Smooth muscle cell (in vitro differentiated cells): ENCODE data around the gene TRMT10B. TPM values are rescaled to one million over a fixed set of nuclear protein-coding genes. Genes with fewer than 3 reads are reported as not detected.

ENCODE experiments used
- DNase-seq: peaks from one replicate; lab custom pipeline; 2025; ENCODE audit not compliant: unreplicated experiment; lab: John Stamatoyannopoulos, UW
- H2AFZ ChIP-seq: fragments of 200-600 bp; sonication (generic); 2 replicates; pipeline ENCODE4 v1.6.0; 2016; ENCODE audit warnings: antibody characterized with exemption, low read depth, mild to moderate bottlenecking
- H3F3A ChIP-seq: fragments of 200-600 bp; sonication (generic); 2 replicates; pipeline ENCODE4 v1.6.0; 2017; ENCODE audit warnings: antibody characterized with exemption, low read depth
- H3K27ac ChIP-seq: fragments of 200-600 bp; sonication (generic); 2 replicates; pipeline ENCODE4 v1.5.1; 2016; ENCODE audit warnings: low read depth, mild to moderate bottlenecking
- H3K27me3 ChIP-seq: fragments of 200-600 bp; sonication (generic); 2 replicates; pipeline ENCODE4 v1.6.1; 2016; ENCODE audit warnings: low read depth, mild to moderate bottlenecking
- H3K36me3 ChIP-seq: fragments of 200-600 bp; sonication (generic); 2 replicates; pipeline ENCODE4 v1.5.1; 2016; ENCODE audit warnings: low read depth
- H3K4me1 ChIP-seq: fragments of 200-600 bp; sonication (generic); 2 replicates; pipeline ENCODE4 v1.5.1; 2016; ENCODE audit warnings: low read depth
- H3K4me2 ChIP-seq: fragments of 200-600 bp; sonication (generic); 2 replicates; pipeline ENCODE4 v1.6.0; 2016; ENCODE audit warnings: mild to moderate bottlenecking
- H3K4me3 ChIP-seq: fragments of 200-600 bp; sonication (generic); 2 replicates; pipeline ENCODE4 v1.5.1; 2016; ENCODE audit warnings: mild to moderate bottlenecking
- H3K79me2 ChIP-seq: fragments of 200-600 bp; sonication (generic); 2 replicates; pipeline ENCODE4 v1.6.0; 2016; ENCODE audit warnings: low read depth, mild to moderate bottlenecking
- H3K9ac ChIP-seq: fragments of 200-600 bp; sonication (generic); 2 replicates; pipeline ENCODE4 v1.6.0; 2016; ENCODE audit warnings: low read depth
- H3K9me3 ChIP-seq: fragments of 200-600 bp; sonication (generic); replicated peaks from 2 replicates; pipeline ENCODE4 v1.5.1; 2016; ENCODE audit warnings: low read depth
- H4K20me1 ChIP-seq: fragments of 200-600 bp; sonication (generic); 2 replicates; pipeline ENCODE4 v1.6.0; 2016; ENCODE audit warnings: low read depth
- CTCF ChIP-seq: fragments of 200-600 bp; sonication (generic); IDR thresholded peaks from 2 replicates; pipeline ENCODE4 v1.5.1; 2017; ENCODE audit warnings: borderline replicate concordance, mild to moderate bottlenecking, antibody characterized with exemption; ENCODE audit not compliant: insufficient read depth, poor library complexity, severe bottlenecking
- WGBS: methylation state at CpG from one replicate; pipeline ENCODE4 v1.1.7; 2016; ENCODE audit warnings: low lambda C conversion rate; 5-methylcytosine and 5-hydroxymethylcytosine counted together
- polyA plus RNA-seq: library from polyadenylated mRNA; unstranded; fragments of >200 nt; fragmentation: Nextera tagmentation; extraction: Ambion mirVana; gene quantifications from 2 replicates; pipeline ENCODE4 v1.2.1, GENCODE V29; 2016
- total RNA-seq: library from RNA; depleted of rRNA; stranded (reverse); fragments of >200 nt; gene quantifications from 2 replicates; pipeline ENCODE4 v1.2.3, GENCODE V29; 2014

TRMT10B gene
- total and polyA plus RNA-seq, 2 experiments from 2014 or later, result 2.7 to 6.4 TPM

GRCh38 chr9:37752642-37753488 lies 740 bp upstream of the TRMT10B start:
- DNase-seq, result no peak
- no peak overlapping the region for H3K9ac ChIP-seq
- no peaks in the 10 kb centered on the region for H3K79me2 ChIP-seq
- peak overlapping the region; percentile 73 for H3K4me3 ChIP-seq
- 95% methylated on average over 29 of the region's 29 CpGs for WGBS
- peak overlapping the region; percentile 90 for H3K4me2 ChIP-seq
- no peaks in the 10 kb centered on the region for H3K27me3 ChIP-seq
- no peaks in the 10 kb centered on the region for H3K9me3 ChIP-seq
- H3F3A ChIP-seq, result no peaks in the 10 kb centered on the region
- H3K4me1 ChIP-seq, result no peaks in the 10 kb centered on the region
- TF ChIP-seq CTCF, result no peak
- peak overlapping the region; percentile 95 for H2AFZ ChIP-seq
- no peaks in the 10 kb centered on the region for H3K36me3 ChIP-seq
- H4K20me1 ChIP-seq, result no peaks in the 10 kb centered on the region
- no peak overlapping the region for H3K27ac ChIP-seq

- 91% methylated on average over 3 of the region's 3 CpGs for WGBS
Measured at GRCh38 chr9:37758747-37759146, 5.1 kb downstream of the TRMT10B start.

GRCh38 chr9:37760416-37761161 lies 7.0 kb downstream of the TRMT10B start:
- Histone ChIP-seq H3K36me3 (no peaks in the 10 kb centered on the region), H3F3A (no peaks in the 10 kb centered on the region), H3K27ac (peak overlapping the region; percentile 29), H4K20me1 (no peaks in the 10 kb centered on the region), H2AFZ (no peak overlapping the region), H3K9ac (no peak overlapping the region), H3K4me3 (no peak overlapping the region), H3K4me2 (no peak overlapping the region), H3K27me3 (no peaks in the 10 kb centered on the region), H3K79me2 (no peaks in the 10 kb centered on the region), H3K9me3 (no peaks in the 10 kb centered on the region), H3K4me1 (no peaks in the 10 kb centered on the region)
- TF ChIP-seq CTCF, result no peak
- 92% methylated on average over 7 of the region's 7 CpGs for WGBS
- no peak for DNase-seq

More at GRCh38 chr9:37758747-37759146, 5.1 kb downstream of the TRMT10B start:
- H3K9ac ChIP-seq, result no peak overlapping the region
- no peaks in the 10 kb centered on the region for H4K20me1 ChIP-seq
- DNase-seq, result no peak
- no peaks in the 10 kb centered on the region for H3K79me2 ChIP-seq
- no peak for TF ChIP-seq CTCF
- H3K9me3 ChIP-seq, result no peaks in the 10 kb centered on the region
- H3K4me1 ChIP-seq, result no peaks in the 10 kb centered on the region
- no peaks in the 10 kb centered on the region for H3F3A ChIP-seq
- H3K27me3 ChIP-seq, result no peaks in the 10 kb centered on the region
- H3K27ac ChIP-seq, result no peak overlapping the region
- no peak overlapping the region for H3K4me2 ChIP-seq
- H3K4me3 ChIP-seq, result no peak overlapping the region
- H3K36me3 ChIP-seq, result no peaks in the 10 kb centered on the region
- H2AFZ ChIP-seq, result no peak overlapping the region
